HK-2 (cell line): ENCODE results near the gene PNKD.

Experiments
- DNase-seq: peaks from one replicate; pipeline ENCODE4 v3.0.0-alpha.2; 2018; ENCODE audit not compliant: unreplicated experiment

Gene PNKD

GRCh38 chr2:218317835-218318234, 47.5 kb downstream of the PNKD start:
- DNase-seq, result no peak

- DNase-seq, result no peak
Measured at GRCh38 chr2:218318241-218318640, 47.9 kb downstream of the PNKD start.

- no peak for DNase-seq
Measured at GRCh38 chr2:218319813-218320365, 49.6 kb downstream of the PNKD start.

GRCh38 chr2:218320704-218321336, 50.5 kb downstream of the PNKD start:
- no peak for DNase-seq

- DNase-seq, result peak; percentile 91
Measured at GRCh38 chr2:218322768-218323525, 52.6 kb downstream of the PNKD start.

- peak; percentile 80 for DNase-seq
Measured at GRCh38 chr2:218323526-218324472, 53.5 kb downstream of the PNKD start.

GRCh38 chr2:218325566-218326160, 55.3 kb downstream of the PNKD start:
- DNase-seq, result no peak

- DNase-seq, result no peak
Measured at GRCh38 chr2:218326315-218326714, 56.0 kb downstream of the PNKD start.

- DNase-seq, result no peak
Measured at GRCh38 chr2:218327451-218328210, 57.3 kb downstream of the PNKD start.

GRCh38 chr2:218328294-218328693, 58.0 kb downstream of the PNKD start:
- no peak for DNase-seq

GRCh38 chr2:218329027-218329825, 58.9 kb downstream of the PNKD start:
- no peak for DNase-seq

- DNase-seq, result no peak
Measured at GRCh38 chr2:218329826-218330593, 59.7 kb downstream of the PNKD start.

GRCh38 chr2:218331745-218332144, 61.4 kb downstream of the PNKD start:
- no peak for DNase-seq

- no peak for DNase-seq
Measured at GRCh38 chr2:218332288-218332687, 62.0 kb downstream of the PNKD start.

- DNase-seq, result no peak
Measured at GRCh38 chr2:218332920-218333645, 62.8 kb downstream of the PNKD start.

- no peak for DNase-seq
Measured at GRCh38 chr2:218334531-218334930, 64.2 kb downstream of the PNKD start.

GRCh38 chr2:218340656-218341055, 70.3 kb downstream of the PNKD start:
- DNase-seq, result no peak

GRCh38 chr2:218341381-218341780, 71.1 kb downstream of the PNKD start:
- DNase-seq, result no peak

- no peak for DNase-seq
Measured at GRCh38 chr2:218342837-218343236, 72.5 kb downstream of the PNKD start.
